ENCODE data around the gene TNNT1.

TNNT1 gene

GRCh38 chr19:55087542-55087901 lies 61.5 kb downstream of the TNNT1 start:
- ChIA-PET POLR2A (interaction anchor here (1.0 to 2.0 kb wide), 3 partner anchors 25 to 30 kb away, joined by 4 to 13 read pairs (median 5); partner anchors contain the start of genes PPP1R12C and RDH13), CTCF (interaction anchor here (0.6 to 3.6 kb wide), 15 partner anchors 11 to 668 kb away, joined by 3 to 35 read pairs (median 6); partner anchors contain the start of gene PPP1R12C)
- no peak overlapping the region for H3K27ac ChIP-seq (ENCODE audit: extremely low read depth, low read depth, low read length)
- H3K9me3 ChIP-seq (ENCODE audit: control insufficient read depth, insufficient read depth, low read depth, low read length): no peaks in the 10 kb centered on the region
- no peaks in the 10 kb centered on the region for H3K4me1 ChIP-seq (ENCODE audit: control insufficient read depth, insufficient read depth, low read length)
- TF ChIP-seq ZNF155 (tag by site-specific recombination; IDR thresholded peaks at IDR 0.05): no peak
- TF ChIP-seq HOXD13 (CRISPR knock-in tag; IDR thresholded peaks at IDR 0.05; ENCODE audit: borderline replicate concordance): no peak
- TF ChIP-seq ZNF747 (tag by site-specific recombination; IDR thresholded peaks at IDR 0.05): no peak
- TF ChIP-seq ZNF280C (tag by site-specific recombination; IDR thresholded peaks at IDR 0.05): no peak
- no peak for TF ChIP-seq PRDM1 (tag by site-specific recombination; IDR thresholded peaks at IDR 0.05)
- no peak overlapping the region for H3K4me3 ChIP-seq (ENCODE audit: low read depth, low read length)
- H3K36me3 ChIP-seq (ENCODE audit: control insufficient read depth in 2 of 2, insufficient read depth in 1 of 2, low read length in 2 of 2): peaks cover 0 to 28% of the 10 kb centered on the region in 2 experiments; a peak in 2 of 3 replicates

DNA sequence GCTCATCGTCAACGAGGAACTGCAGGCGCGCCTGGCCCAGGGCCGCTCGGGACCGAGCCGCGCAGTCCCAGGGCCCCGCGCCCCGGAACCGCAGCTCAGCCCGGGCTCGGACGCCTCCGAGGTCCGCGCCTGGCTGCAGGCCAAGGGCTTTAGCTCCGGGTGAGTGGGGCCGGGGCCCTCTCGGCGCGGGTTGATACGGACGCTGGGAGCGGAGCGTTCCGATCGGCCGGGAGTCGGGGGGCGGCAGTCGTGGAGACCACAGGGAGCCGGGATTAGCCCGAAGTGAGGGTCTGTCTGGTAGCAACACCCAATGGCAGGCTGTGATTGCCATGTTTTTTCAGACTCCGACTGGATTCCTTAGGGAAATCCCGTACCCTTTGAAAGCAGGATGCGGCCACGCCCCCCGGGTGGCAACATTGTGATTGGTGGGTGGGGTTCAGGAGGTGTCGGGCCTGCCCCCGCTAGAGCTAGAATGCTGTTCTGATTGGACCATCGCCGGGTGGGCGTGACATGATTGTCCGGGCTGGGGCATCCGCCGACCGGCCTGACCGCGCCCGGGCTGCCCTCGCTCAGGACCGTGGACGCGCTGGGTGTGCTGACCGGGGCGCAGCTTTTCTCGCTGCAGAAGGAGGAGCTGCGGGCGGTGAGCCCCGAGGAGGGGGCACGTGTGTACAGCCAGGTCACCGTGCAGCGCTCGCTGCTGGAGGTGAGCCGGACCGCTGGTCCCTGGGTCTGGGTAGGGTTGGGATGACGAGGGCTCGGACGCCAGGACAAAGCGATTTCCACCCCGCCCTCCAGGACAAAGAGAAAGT lies 62.1 kb downstream of the TNNT1 start:
- Histone ChIP-seq H3K4me3 (ENCODE audit: low read depth, low read length) (no peak overlapping the region; the same call in 1 of the 2 replicates), H3K9me3 (ENCODE audit: control insufficient read depth, insufficient read depth, low read depth, low read length) (no peaks in the 10 kb centered on the region), H3K36me3 (ENCODE audit: control insufficient read depth in 2 of 2, insufficient read depth in 1 of 2, low read length in 2 of 2) (peaks cover 0 to 26% of the 10 kb centered on the region in 2 experiments; a peak in 2 of 3 replicates), H3K27ac (ENCODE audit: extremely low read depth, low read depth, low read length) (no peak overlapping the region), H3K4me1 (ENCODE audit: control insufficient read depth, insufficient read depth, low read length) (no peaks in the 10 kb centered on the region)
- ChIA-PET CTCF (interaction anchor here (0.6 to 3.6 kb wide), 4 partner anchors 28 to 413 kb away, joined by 3 to 26 read pairs (median 8); partner anchors contain the start of gene PPP1R12C), POLR2A (interaction anchor here (1.0 kb wide), 1 partner anchor 30 kb away, joined by 5 read pairs; the partner anchor contains the start of gene PPP1R12C)
- TF ChIP-seq, protein P1, sequence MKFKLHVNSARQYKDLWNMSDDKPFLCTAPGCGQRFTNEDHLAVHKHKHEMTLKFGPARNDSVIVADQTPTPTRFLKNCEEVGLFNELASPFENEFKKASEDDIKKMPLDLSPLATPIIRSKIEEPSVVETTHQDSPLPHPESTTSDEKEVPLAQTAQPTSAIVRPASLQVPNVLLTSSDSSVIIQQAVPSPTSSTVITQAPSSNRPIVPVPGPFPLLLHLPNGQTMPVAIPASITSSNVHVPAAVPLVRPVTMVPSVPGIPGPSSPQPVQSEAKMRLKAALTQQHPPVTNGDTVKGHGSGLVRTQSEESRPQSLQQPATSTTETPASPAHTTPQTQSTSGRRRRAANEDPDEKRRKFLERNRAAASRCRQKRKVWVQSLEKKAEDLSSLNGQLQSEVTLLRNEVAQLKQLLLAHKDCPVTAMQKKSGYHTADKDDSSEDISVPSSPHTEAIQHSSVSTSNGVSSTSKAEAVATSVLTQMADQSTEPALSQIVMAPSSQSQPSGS (tag by site-specific recombination; IDR thresholded peaks at IDR 0.05; ENCODE audit: low read depth): no peak
- TF ChIP-seq ZNF394 (tag by site-specific recombination; IDR thresholded peaks at IDR 0.05; ENCODE audit: borderline replicate concordance) (no peak), ZNF843 (tag by site-specific recombination; IDR thresholded peaks at IDR 0.05) (no peak), KLF9 (tag by site-specific recombination; IDR thresholded peaks at IDR 0.05; ENCODE audit: low read depth) (peak; percentile 44), ZNF433 (tag by site-specific recombination; IDR thresholded peaks at IDR 0.05; ENCODE audit: low read depth) (no peak), FEZF1 (tag by site-specific recombination; IDR thresholded peaks at IDR 0.05) (no peak), GLI4 (tag by site-specific recombination; IDR thresholded peaks at IDR 0.05) (no peak), ZBTB11 (tag by site-specific recombination; conservative IDR thresholded peaks at IDR 0.05; ENCODE audit: low read depth) (no peak), ZBTB1 (tag by site-specific recombination; IDR thresholded peaks at IDR 0.05) (no peak), BCL11B (tag by site-specific recombination; IDR thresholded peaks at IDR 0.05; ENCODE audit: low read depth) (no peak), TRIM28 (IDR thresholded peaks at IDR 0.05; ENCODE audit: borderline replicate concordance, low read length) (no peak), ZFP41 (tag by site-specific recombination; IDR thresholded peaks at IDR 0.05; ENCODE audit: borderline replicate concordance) (no peak), KLF10 (tag by site-specific recombination; IDR thresholded peaks at IDR 0.05) (0 out of 2 replicates have a peak, but pooled peaks have one; percentile 23), ZSCAN30 (tag by site-specific recombination; IDR thresholded peaks at IDR 0.05) (no peak), KLF8 (tag by site-specific recombination; IDR thresholded peaks at IDR 0.05) (peak; percentile 61; the same call in 1 of the 2 replicates), ZNF623 (tag by site-specific recombination; IDR thresholded peaks at IDR 0.05) (no peak)
- TF ChIP-seq, protein P2, sequence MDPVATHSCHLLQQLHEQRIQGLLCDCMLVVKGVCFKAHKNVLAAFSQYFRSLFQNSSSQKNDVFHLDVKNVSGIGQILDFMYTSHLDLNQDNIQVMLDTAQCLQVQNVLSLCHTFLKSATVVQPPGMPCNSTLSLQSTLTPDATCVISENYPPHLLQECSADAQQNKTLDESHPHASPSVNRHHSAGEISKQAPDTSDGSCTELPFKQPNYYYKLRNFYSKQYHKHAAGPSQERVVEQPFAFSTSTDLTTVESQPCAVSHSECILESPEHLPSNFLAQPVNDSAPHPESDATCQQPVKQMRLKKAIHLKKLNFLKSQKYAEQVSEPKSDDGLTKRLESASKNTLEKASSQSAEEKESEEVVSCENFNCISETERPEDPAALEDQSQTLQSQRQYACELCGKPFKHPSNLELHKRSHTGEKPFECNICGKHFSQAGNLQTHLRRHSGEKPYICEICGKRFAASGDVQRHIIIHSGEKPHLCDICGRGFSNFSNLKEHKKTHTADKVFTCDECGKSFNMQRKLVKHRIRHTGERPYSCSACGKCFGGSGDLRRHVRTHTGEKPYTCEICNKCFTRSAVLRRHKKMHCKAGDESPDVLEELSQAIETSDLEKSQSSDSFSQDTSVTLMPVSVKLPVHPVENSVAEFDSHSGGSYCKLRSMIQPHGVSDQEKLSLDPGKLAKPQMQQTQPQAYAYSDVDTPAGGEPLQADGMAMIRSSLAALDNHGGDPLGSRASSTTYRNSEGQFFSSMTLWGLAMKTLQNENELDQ (tag by site-specific recombination; IDR thresholded peaks at IDR 0.05; ENCODE audit: low read depth): no peak
- TF ChIP-seq, protein P3, sequence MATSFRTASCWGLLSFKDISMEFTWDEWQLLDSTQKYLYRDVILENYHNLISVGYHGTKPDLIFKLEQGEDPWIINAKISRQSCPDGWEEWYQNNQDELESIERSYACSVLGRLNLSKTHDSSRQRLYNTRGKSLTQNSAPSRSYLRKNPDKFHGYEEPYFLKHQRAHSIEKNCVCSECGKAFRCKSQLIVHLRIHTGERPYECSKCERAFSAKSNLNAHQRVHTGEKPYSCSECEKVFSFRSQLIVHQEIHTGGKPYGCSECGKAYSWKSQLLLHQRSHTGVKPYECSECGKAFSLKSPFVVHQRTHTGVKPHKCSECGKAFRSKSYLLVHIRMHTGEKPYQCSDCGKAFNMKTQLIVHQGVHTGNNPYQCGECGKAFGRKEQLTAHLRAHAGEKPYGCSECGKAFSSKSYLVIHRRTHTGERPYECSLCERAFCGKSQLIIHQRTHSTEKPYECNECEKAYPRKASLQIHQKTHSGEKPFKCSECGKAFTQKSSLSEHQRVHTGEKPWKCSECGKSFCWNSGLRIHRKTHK (tag by site-specific recombination; IDR thresholded peaks at IDR 0.05): no peak
